ENCODE results near the gene NTSR1. TPM values are rescaled to one million over a fixed set of nuclear protein-coding genes. Genes with fewer than 3 reads are reported as not detected.

NTSR1 gene
- total and polyA plus RNA-seq, 2 of the 13 experiments (the other 11 are each of a cell fraction or from before 2014, with no cell fraction given) = 0.09 to 0.12 TPM

- TF ChIP-seq NFKB2 (CRISPR knock-in tag; IDR thresholded peaks at IDR 0.05; ENCODE audit: borderline replicate concordance) (no peak), SIN3A (IDR thresholded peaks at IDR 0.05; ENCODE audit: borderline replicate concordance, low read depth, low read length) (no peak), HNF4A (CRISPR knock-in tag; IDR thresholded peaks at IDR 0.05) (no peak), FOXJ3 (CRISPR knock-in tag; IDR thresholded peaks at IDR 0.05; ENCODE audit: borderline replicate concordance) (no peak)
- TF ChIP-seq, protein P1, sequence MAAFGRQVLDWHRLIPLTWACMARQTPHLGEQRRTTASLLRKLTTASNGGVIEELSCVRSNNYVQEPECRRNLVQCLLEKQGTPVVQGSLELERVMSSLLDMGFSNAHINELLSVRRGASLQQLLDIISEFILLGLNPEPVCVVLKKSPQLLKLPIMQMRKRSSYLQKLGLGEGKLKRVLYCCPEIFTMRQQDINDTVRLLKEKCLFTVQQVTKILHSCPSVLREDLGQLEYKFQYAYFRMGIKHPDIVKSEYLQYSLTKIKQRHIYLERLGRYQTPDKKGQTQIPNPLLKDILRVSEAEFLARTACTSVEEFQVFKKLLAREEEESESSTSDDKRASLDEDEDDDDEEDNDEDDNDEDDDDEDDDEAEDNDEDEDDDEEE (CRISPR knock-in tag; IDR thresholded peaks at IDR 0.05) = no peak
- TF ChIP-seq, protein P2, sequence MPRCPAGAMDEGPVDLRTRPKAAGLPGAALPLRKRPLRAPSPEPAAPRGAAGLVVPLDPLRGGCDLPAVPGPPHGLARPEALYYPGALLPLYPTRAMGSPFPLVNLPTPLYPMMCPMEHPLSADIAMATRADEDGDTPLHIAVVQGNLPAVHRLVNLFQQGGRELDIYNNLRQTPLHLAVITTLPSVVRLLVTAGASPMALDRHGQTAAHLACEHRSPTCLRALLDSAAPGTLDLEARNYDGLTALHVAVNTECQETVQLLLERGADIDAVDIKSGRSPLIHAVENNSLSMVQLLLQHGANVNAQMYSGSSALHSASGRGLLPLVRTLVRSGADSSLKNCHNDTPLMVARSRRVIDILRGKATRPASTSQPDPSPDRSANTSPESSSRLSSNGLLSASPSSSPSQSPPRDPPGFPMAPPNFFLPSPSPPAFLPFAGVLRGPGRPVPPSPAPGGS (CRISPR knock-in tag; IDR thresholded peaks at IDR 0.05) = no peak
Observed at GRCh38 chr20:62733526-62733842, 24.8 kb downstream of the NTSR1 start (continued).

DNA sequence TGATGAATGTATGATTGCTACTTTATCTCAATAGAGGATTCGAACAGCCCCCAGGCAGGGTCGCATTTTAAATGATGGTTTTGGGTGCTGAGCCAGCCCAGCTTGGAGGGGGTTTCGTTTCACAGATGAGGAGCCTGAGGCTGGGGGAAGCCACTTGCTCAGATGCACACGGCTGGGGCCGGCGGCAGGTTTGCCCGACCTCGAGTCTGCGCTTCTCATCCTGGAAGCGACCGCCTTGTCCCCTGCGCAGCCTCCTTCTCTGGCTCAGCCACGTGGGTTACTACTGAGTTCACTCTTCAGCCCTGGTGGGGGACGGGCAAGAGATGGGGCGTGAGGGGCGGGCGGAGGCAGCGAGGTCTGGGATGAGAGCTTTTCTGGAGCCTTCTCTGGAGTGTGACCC, 25.3 kb downstream of the NTSR1 start:
- DNase-seq (ENCODE audit: low spot score) (no peak), ATAC-seq (no peak), FAIRE-seq (no peak)
- intact Hi-C loops (cut with micrococcal nuclease; ENCODE audit: unreplicated experiment) = no loop called here
- no peak overlapping the region for H3K9ac ChIP-seq (ENCODE audit: insufficient read depth, low read depth, low read length)
- H3K27ac ChIP-seq (ENCODE audit: extremely low read length, insufficient read depth, low read length) = no peak overlapping the region
- H3K27me3 ChIP-seq (ENCODE audit: control insufficient read depth in 1 of 2, insufficient read depth in 2 of 2, low read length in 2 of 2) = peaks cover 47 to 93% of the 10 kb centered on the region in 2 experiments
- no peaks in the 10 kb centered on the region for H3K4me1 ChIP-seq (ENCODE audit: insufficient read depth, low read length)
- H3K9me3 ChIP-seq (ENCODE audit: low read length) = no peaks in the 10 kb centered on the region
- H3K36me3 ChIP-seq (replicated peaks in 1 of 2; ENCODE audit: control insufficient read depth in 1 of 2, insufficient read depth in 2 of 2, low read length in 2 of 2) = no peaks in the 10 kb centered on the region
- H3K4me3 ChIP-seq (replicated peaks in 1 of 3; ENCODE audit: insufficient read depth in 1 of 3, low read depth in 2 of 3, low read length in 3 of 3) = no peak overlapping the region
- H3K4me2 ChIP-seq (ENCODE audit: low read depth, low read length) = no peak overlapping the region
- ChIA-PET CTCF (ENCODE audit: low intra/inter-chr PET ratio, low total read pairs) (no interaction called here), POLR2A (no interaction called here)
- BruUV-seq (replicated peaks) = no TSS peak
- TF ChIP-seq YEATS4 (CRISPR knock-in tag; IDR thresholded peaks at IDR 0.05; ENCODE audit: borderline replicate concordance) (no peak), SRSF9 (IDR thresholded peaks at IDR 0.05; ENCODE audit: borderline replicate concordance, insufficient read depth, low read depth, low read length, poor library complexity, severe bottlenecking) (no peak), STAT5B (CRISPR knock-in tag; IDR thresholded peaks at IDR 0.05) (no peak), BCL6 (CRISPR knock-in tag; IDR thresholded peaks at IDR 0.05) (no peak), ZSCAN9 (CRISPR knock-in tag; IDR thresholded peaks at IDR 0.05; ENCODE audit: borderline replicate concordance) (no peak), ZNF263 (CRISPR knock-in tag; IDR thresholded peaks at IDR 0.05) (no peak), ZIK1 (CRISPR knock-in tag; IDR thresholded peaks at IDR 0.05; ENCODE audit: borderline replicate concordance, low read depth) (no peak), ZSCAN25 (CRISPR knock-in tag; IDR thresholded peaks at IDR 0.05) (no peak)
- TF ChIP-seq, protein P3, sequence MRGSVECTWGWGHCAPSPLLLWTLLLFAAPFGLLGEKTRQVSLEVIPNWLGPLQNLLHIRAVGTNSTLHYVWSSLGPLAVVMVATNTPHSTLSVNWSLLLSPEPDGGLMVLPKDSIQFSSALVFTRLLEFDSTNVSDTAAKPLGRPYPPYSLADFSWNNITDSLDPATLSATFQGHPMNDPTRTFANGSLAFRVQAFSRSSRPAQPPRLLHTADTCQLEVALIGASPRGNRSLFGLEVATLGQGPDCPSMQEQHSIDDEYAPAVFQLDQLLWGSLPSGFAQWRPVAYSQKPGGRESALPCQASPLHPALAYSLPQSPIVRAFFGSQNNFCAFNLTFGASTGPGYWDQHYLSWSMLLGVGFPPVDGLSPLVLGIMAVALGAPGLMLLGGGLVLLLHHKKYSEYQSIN (CRISPR knock-in tag; IDR thresholded peaks at IDR 0.05; ENCODE audit: borderline replicate concordance) = no peak
- TF ChIP-seq, protein P4, sequence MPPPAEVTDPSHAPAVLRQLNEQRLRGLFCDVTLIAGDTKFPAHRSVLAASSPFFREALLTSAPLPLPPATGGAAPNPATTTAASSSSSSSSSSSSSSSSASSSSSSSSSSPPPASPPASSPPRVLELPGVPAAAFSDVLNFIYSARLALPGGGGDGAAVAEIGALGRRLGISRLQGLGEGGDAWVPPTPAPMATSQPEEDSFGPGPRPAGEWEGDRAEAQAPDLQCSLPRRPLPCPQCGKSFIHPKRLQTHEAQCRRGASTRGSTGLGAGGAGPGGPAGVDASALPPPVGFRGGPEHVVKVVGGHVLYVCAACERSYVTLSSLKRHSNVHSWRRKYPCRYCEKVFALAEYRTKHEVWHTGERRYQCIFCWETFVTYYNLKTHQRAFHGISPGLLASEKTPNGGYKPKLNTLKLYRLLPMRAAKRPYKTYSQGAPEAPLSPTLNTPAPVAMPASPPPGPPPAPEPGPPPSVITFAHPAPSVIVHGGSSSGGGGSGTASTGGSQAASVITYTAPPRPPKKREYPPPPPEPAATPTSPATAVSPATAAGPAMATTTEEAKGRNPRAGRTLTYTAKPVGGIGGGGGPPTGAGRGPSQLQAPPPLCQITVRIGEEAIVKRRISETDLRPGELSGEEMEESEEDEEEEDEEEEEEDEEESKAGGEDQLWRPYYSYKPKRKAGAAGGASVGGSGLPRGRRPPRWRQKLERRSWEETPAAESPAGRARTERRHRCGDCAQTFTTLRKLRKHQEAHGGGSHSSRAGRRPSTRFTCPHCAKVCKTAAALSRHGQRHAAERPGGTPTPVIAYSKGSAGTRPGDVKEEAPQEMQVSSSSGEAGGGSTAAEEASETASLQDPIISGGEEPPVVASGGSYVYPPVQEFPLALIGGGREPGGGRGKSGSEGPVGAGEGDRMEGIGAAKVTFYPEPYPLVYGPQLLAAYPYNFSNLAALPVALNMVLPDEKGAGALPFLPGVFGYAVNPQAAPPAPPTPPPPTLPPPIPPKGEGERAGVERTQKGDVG (CRISPR knock-in tag; IDR thresholded peaks at IDR 0.05; ENCODE audit: borderline replicate concordance) = no peak
- no peaks in the 10 kb centered on the region for H3K79me2 ChIP-seq (ENCODE audit: insufficient read depth, low read length)
- H4K20me1 ChIP-seq (ENCODE audit: insufficient read depth, low read length) = no peaks in the 10 kb centered on the region
- in situ Hi-C loops (cut with HindIII; ENCODE audit: extremely low pct_ligation_motif_present, low pct_unique_long_range_greater_than_20kb) = no loop called here
- WGBS (ENCODE audit: low lambda C conversion rate) = 28% methylated on average over 17 of the region's 18 CpGs
- no peak overlapping the region for H2AFZ ChIP-seq (ENCODE audit: low read length)
